Measurements from ENCODE around the gene CD83.

The CD83 gene

GRCh38 chr6:14092316-14092715 is 25.3 kb upstream of the CD83 start:
- DNase-seq (ENCODE audit: low spot score): no peak
- no peak for TF ChIP-seq CTCF (IDR thresholded peaks at IDR 0.05; ENCODE audit: extremely low read depth, missing control alignments)

GRCh38 chr6:14092838-14093789 is 24.5 kb upstream of the CD83 start:
- TF ChIP-seq CTCF (IDR thresholded peaks at IDR 0.05; ENCODE audit: extremely low read depth, missing control alignments): no peak
- no peak for DNase-seq (ENCODE audit: low spot score)

GRCh38 chr6:14094721-14095120 is 22.9 kb upstream of the CD83 start:
- no peak for DNase-seq (ENCODE audit: low spot score)
- no peak for TF ChIP-seq CTCF (IDR thresholded peaks at IDR 0.05; ENCODE audit: extremely low read depth, missing control alignments)

GRCh38 chr6:14095437-14095836 is 22.1 kb upstream of the CD83 start:
- no peak for DNase-seq (ENCODE audit: low spot score)
- no peak for TF ChIP-seq CTCF (IDR thresholded peaks at IDR 0.05; ENCODE audit: extremely low read depth, missing control alignments)

GRCh38 chr6:14100138-14100537 is 17.4 kb upstream of the CD83 start:
- DNase-seq (ENCODE audit: low spot score): no peak
- TF ChIP-seq CTCF (IDR thresholded peaks at IDR 0.05; ENCODE audit: extremely low read depth, missing control alignments): no peak

GRCh38 chr6:14100966-14101365 is 16.6 kb upstream of the CD83 start:
- TF ChIP-seq CTCF (IDR thresholded peaks at IDR 0.05; ENCODE audit: extremely low read depth, missing control alignments): no peak
- no peak for DNase-seq (ENCODE audit: low spot score)

GRCh38 chr6:14102383-14102782 is 15.2 kb upstream of the CD83 start:
- no peak for DNase-seq (ENCODE audit: low spot score)
- no peak for TF ChIP-seq CTCF (IDR thresholded peaks at IDR 0.05; ENCODE audit: extremely low read depth, missing control alignments)
